ENCODE measurements around the gene SMG6. TPM values are rescaled to one million over a fixed set of nuclear protein-coding genes. Genes with fewer than 3 reads are reported as not detected.
"Not testable (repeated sequence)": the region's sequence is repeated elsewhere in the genome, so short reads cannot be mapped to it uniquely, and the experiment has no call there.

The SMG6 gene
- total and polyA plus RNA-seq, 2 experiments from 2014 or later, result 11.9 to 19.9 TPM

DNA sequence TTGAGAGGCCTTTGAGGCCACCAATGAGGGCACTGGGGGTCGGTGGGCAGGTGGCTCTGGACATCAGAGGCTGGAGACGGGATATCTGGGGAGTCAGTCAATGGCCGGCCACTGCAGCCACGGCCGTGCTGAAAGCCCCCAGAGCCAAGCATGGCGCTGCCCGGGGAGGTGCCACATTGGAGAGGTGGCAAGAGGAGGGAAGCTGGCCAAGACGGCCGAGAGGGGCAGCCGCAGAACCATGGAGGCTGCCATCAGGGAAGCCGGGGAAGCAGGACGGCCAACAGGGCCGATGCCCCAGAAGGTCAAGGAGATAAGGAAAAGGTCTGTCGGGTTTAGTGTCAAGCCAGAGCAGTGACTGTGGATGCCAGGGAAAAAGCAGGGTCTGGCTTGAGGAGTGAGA is 288.3 kb downstream of the SMG6 start:
- WGBS (ENCODE audit: low lambda C conversion rate, missing lambda C conversion rate), result 85% methylated on average over 14 of the region's 14 CpGs
- Histone ChIP-seq H2AFZ (no peak overlapping the region), H3K36me3 (replicated peaks; ENCODE audit: insufficient read depth, low read depth) (no peaks in the 10 kb centered on the region), H3K9me2 (replicated peaks; ENCODE audit: insufficient read depth) (no peaks in the 10 kb centered on the region), H4K20me1 (ENCODE audit: insufficient read depth, poor library complexity, severe bottlenecking) (no peaks in the 10 kb centered on the region), H3K4me2 (no peak overlapping the region), H3K27me3 (peaks cover 25% of the 10 kb centered on the region), H3K79me2 (no peaks in the 10 kb centered on the region), H3K9me3 (ENCODE audit: low read depth) (no peaks in the 10 kb centered on the region), H3K4me1 (ENCODE audit: insufficient read depth) (peaks cover 9% of the 10 kb centered on the region), H3K27ac (no peak overlapping the region), H3K4me3 (no peak overlapping the region)
- no peak for TF ChIP-seq EZH2 (IDR thresholded peaks at IDR 0.05; ENCODE audit: borderline replicate concordance)
- TF ChIP-seq, protein P1, sequence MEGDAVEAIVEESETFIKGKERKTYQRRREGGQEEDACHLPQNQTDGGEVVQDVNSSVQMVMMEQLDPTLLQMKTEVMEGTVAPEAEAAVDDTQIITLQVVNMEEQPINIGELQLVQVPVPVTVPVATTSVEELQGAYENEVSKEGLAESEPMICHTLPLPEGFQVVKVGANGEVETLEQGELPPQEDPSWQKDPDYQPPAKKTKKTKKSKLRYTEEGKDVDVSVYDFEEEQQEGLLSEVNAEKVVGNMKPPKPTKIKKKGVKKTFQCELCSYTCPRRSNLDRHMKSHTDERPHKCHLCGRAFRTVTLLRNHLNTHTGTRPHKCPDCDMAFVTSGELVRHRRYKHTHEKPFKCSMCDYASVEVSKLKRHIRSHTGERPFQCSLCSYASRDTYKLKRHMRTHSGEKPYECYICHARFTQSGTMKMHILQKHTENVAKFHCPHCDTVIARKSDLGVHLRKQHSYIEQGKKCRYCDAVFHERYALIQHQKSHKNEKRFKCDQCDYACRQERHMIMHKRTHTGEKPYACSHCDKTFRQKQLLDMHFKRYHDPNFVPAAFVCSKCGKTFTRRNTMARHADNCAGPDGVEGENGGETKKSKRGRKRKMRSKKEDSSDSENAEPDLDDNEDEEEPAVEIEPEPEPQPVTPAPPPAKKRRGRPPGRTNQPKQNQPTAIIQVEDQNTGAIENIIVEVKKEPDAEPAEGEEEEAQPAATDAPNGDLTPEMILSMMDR (IDR thresholded peaks at IDR 0.05; ENCODE audit: poor library complexity), result no peak
- no peak for DNase-seq (ENCODE audit: low spot score)

DNA sequence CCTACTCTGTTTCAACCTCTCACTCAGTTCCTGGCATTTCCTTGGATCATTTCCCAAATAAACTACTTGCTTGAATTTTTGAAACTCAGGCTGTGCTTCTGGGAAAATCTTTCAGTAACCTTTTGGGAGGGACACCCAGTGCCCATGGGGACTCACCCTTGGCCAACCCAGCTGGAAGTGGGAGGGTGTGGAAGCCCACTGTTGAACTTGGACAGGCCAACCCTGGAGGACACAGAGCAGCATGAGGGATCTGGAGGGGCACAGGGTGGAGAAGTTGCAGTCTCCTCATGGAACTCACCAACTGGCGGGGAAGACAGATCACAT is 289.6 kb downstream of the SMG6 start:
- no peaks in the 10 kb centered on the region for H3K79me2 ChIP-seq
- 92% methylated on average over 1 of the region's 1 CpG for WGBS (ENCODE audit: low lambda C conversion rate, missing lambda C conversion rate)
- DNase-seq (ENCODE audit: low spot score), result no peak
- H3K9me3 ChIP-seq (ENCODE audit: low read depth), result no peaks in the 10 kb centered on the region
- H3K4me3 ChIP-seq, result no peak overlapping the region
- peaks cover 9% of the 10 kb centered on the region for H3K4me1 ChIP-seq (ENCODE audit: insufficient read depth)
- H3K27me3 ChIP-seq, result peaks cover 14% of the 10 kb centered on the region
- no peak overlapping the region for H3K4me2 ChIP-seq
- H4K20me1 ChIP-seq (ENCODE audit: insufficient read depth, poor library complexity, severe bottlenecking), result no peaks in the 10 kb centered on the region
- H3K27ac ChIP-seq, result no peak overlapping the region
- TF ChIP-seq EZH2 (IDR thresholded peaks at IDR 0.05; ENCODE audit: borderline replicate concordance), result no peak
- no peak for TF ChIP-seq EZH2phosphoT487 (IDR thresholded peaks at IDR 0.05; ENCODE audit: low read depth, severe bottlenecking, unreplicated experiment)
- TF ChIP-seq, protein P1 (IDR thresholded peaks at IDR 0.05; ENCODE audit: poor library complexity), result no peak
- no peaks in the 10 kb centered on the region for H3K36me3 ChIP-seq (replicated peaks; ENCODE audit: insufficient read depth, low read depth)
- H2AFZ ChIP-seq, result no peak overlapping the region
- H3K9me2 ChIP-seq (replicated peaks; ENCODE audit: insufficient read depth), result no peaks in the 10 kb centered on the region

DNA sequence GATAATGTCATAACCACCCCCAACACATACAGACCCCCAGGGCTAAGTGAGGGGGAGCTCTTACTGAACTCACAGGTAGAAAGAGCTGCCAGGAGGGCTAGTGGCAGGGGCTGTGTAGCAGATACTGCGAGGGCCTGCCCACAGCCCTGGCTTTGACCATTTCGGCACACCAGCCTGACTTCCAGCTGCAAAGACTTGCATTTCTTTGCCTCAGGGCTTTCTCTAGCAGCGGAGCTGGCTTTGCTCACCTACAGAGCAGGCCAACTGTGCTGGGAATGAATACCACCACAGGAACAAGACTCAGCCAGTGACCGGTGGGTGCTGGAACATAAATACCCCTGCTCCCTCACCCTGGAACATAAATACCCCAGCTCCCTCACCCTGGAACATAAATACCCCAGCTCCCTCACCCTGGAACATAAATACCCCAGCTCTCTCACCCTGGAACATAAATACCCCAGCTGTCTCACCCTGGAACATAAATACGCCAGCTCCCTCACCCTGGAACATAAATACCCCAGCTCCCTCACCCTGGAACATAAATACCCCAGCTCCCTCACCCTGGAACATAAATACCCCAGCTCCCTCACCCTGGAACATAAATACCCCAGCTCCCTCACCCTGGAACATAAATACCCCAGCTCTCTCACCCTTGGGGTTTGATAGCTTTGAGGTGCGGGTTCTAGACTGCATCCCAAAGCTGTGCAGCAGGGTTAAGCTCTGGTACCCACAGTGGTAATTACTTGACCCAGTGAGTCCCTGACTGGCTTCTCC is 290.2 kb downstream of the SMG6 start:
- 69% methylated on average over 5 of the region's 6 CpGs for WGBS (ENCODE audit: low lambda C conversion rate, missing lambda C conversion rate)
- not testable (repeated sequence) for H3K79me2 ChIP-seq; DNase-seq (ENCODE audit: low spot score); H4K20me1 ChIP-seq (ENCODE audit: insufficient read depth, poor library complexity, severe bottlenecking); H3K27ac ChIP-seq; H3K4me2 ChIP-seq; H3K4me3 ChIP-seq; H2AFZ ChIP-seq; H3K27me3 ChIP-seq; H3K4me1 ChIP-seq (ENCODE audit: insufficient read depth); H3K36me3 ChIP-seq (replicated peaks; ENCODE audit: insufficient read depth, low read depth); H3K9me3 ChIP-seq (ENCODE audit: low read depth); H3K9me2 ChIP-seq (replicated peaks; ENCODE audit: insufficient read depth)

DNA sequence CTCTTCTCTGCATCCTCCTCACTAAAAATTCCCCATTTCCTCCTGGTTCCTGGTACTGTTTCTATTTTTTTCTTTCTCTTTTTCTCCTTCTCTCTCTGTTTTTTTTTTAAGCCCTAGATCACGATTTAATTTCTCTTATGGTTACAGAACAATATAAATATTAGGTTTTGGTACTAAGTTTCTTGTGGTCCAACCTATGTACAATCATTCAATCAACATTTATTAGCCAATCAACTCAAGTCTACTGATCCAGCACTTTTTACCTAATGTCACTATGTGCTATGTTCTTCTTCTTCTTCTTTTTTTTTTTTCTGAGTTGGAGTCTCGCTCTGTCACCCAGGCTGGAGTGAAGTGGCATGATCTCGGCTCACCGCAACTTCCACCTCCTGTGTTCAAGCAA is 291.1 kb downstream of the SMG6 start:
- Histone ChIP-seq H3K9me3 (ENCODE audit: low read depth) (no peaks in the 10 kb centered on the region), H3K27me3 (no peaks in the 10 kb centered on the region), H3K9me2 (replicated peaks; ENCODE audit: insufficient read depth) (no peaks in the 10 kb centered on the region), H3K4me3 (no peak overlapping the region), H4K20me1 (ENCODE audit: insufficient read depth, poor library complexity, severe bottlenecking) (no peaks in the 10 kb centered on the region), H2AFZ (no peak overlapping the region), H3K4me2 (no peak overlapping the region), H3K27ac (no peak overlapping the region), H3K79me2 (no peaks in the 10 kb centered on the region), H3K4me1 (ENCODE audit: insufficient read depth) (peaks cover 9% of the 10 kb centered on the region), H3K36me3 (replicated peaks; ENCODE audit: insufficient read depth, low read depth) (no peaks in the 10 kb centered on the region)
- no peak for TF ChIP-seq EZH2phosphoT487 (IDR thresholded peaks at IDR 0.05; ENCODE audit: low read depth, severe bottlenecking, unreplicated experiment)
- TF ChIP-seq EZH2 (IDR thresholded peaks at IDR 0.05; ENCODE audit: borderline replicate concordance), result no peak
- TF ChIP-seq, protein P1 (IDR thresholded peaks at IDR 0.05; ENCODE audit: poor library complexity), result no peak
- 97% methylated on average over 4 of the region's 4 CpGs for WGBS (ENCODE audit: low lambda C conversion rate, missing lambda C conversion rate)
- DNase-seq (ENCODE audit: low spot score), result no peak

Data from hepatocyte (in vitro differentiated cells).